Measurements from ENCODE around the gene CAPZA1. TPM values are rescaled to one million over a fixed set of nuclear protein-coding genes. Genes with fewer than 3 reads are reported as not detected.

The CAPZA1 gene
- total RNA-seq, 1 donor from 2014 or later: 233 TPM

- no peak for DNase-seq (ENCODE audit: extremely low read depth, low read depth, low spot score)
These were observed 79.0 kb downstream of the CAPZA1 start for GRCh38 chr1:112698366-112699310.

- DNase-seq (ENCODE audit: extremely low read depth, low read depth, low spot score): no peak
These were observed 80.0 kb downstream of the CAPZA1 start for GRCh38 chr1:112699425-112700144.

GRCh38 chr1:112700290-112701226, 80.9 kb downstream of the CAPZA1 start:
- peak; percentile 92 for DNase-seq (ENCODE audit: extremely low read depth, low read depth, low spot score)

- DNase-seq (ENCODE audit: extremely low read depth, low read depth, low spot score): no peak
These were observed 81.8 kb downstream of the CAPZA1 start for GRCh38 chr1:112701227-112702066.

GRCh38 chr1:112702067-112702395, 82.4 kb downstream of the CAPZA1 start:
- no peak for DNase-seq (ENCODE audit: extremely low read depth, low read depth, low spot score)

GRCh38 chr1:112702420-112703261, 83.0 kb downstream of the CAPZA1 start:
- no peak for DNase-seq (ENCODE audit: extremely low read depth, low read depth, low spot score)

GRCh38 chr1:112703706-112704105, 84.1 kb downstream of the CAPZA1 start:
- DNase-seq (ENCODE audit: extremely low read depth, low read depth, low spot score): no peak

- no peak for DNase-seq (ENCODE audit: extremely low read depth, low read depth, low spot score)
These were observed 84.8 kb downstream of the CAPZA1 start for GRCh38 chr1:112704391-112704933.

- peak; percentile 78 for DNase-seq (ENCODE audit: extremely low read depth, low read depth, low spot score)
These were observed 85.4 kb downstream of the CAPZA1 start for GRCh38 chr1:112704934-112705627.

- DNase-seq (ENCODE audit: extremely low read depth, low read depth, low spot score): no peak
These were observed 87.0 kb downstream of the CAPZA1 start, which contains the start of gene RHOC for GRCh38 chr1:112706505-112707220. Gene RHOC (minus strand): TSS chr1:112707127. CDS start chr1:112703799, 3,328 bp downstream.

GRCh38 chr1:112707221-112708001, 87.8 kb downstream of the CAPZA1 start:
- DNase-seq (ENCODE audit: extremely low read depth, low read depth, low spot score): no peak

- DNase-seq (ENCODE audit: extremely low read depth, low read depth, low spot score): no peak
These were observed 88.4 kb downstream of the CAPZA1 start for GRCh38 chr1:112708002-112708448.

- DNase-seq (ENCODE audit: extremely low read depth, low read depth, low spot score): no peak
These were observed 88.9 kb downstream of the CAPZA1 start for GRCh38 chr1:112708489-112708888.

- no peak for DNase-seq (ENCODE audit: extremely low read depth, low read depth, low spot score)
These were observed 90.5 kb downstream of the CAPZA1 start for GRCh38 chr1:112710159-112710558.

- DNase-seq (ENCODE audit: extremely low read depth, low read depth, low spot score): no peak
These were observed 91.0 kb downstream of the CAPZA1 start for GRCh38 chr1:112710586-112710985.

GRCh38 chr1:112711041-112711440, 91.4 kb downstream of the CAPZA1 start:
- no peak for DNase-seq (ENCODE audit: extremely low read depth, low read depth, low spot score)

- DNase-seq (ENCODE audit: extremely low read depth, low read depth, low spot score): no peak
These were observed 92.0 kb downstream of the CAPZA1 start for GRCh38 chr1:112711670-112712069.
